Glomerular visceral epithelial cell (primary cell): Measurements from ENCODE around the gene CRB2.

Experiments used
- DNase-seq: peaks from one replicate; pipeline ENCODE4 v3.0.0-alpha.2; 2016; ENCODE audit errors: extremely low spot score

The CRB2 gene

GRCh38 chr9:123347289-123348060 is 8.5 kb upstream of the CRB2 start:
- no peak for DNase-seq

- no peak for DNase-seq
These were observed 7.5 kb upstream of the CRB2 start for GRCh38 chr9:123348317-123348992.

GRCh38 chr9:123349033-123349432 is 7.0 kb upstream of the CRB2 start:
- no peak for DNase-seq

GRCh38 chr9:123349691-123350480 is 6.1 kb upstream of the CRB2 start:
- DNase-seq = peak; percentile 64

- no peak for DNase-seq
These were observed 5.2 kb upstream of the CRB2 start for GRCh38 chr9:123350590-123351310.

- DNase-seq = no peak
These were observed 3.0 kb upstream of the CRB2 start for GRCh38 chr9:123353041-123353440.

- DNase-seq = peak; percentile 70
These were observed 1.9 kb upstream of the CRB2 start for GRCh38 chr9:123353984-123354591.

- no peak for DNase-seq
These were observed 1.0 kb upstream of the CRB2 start for GRCh38 chr9:123354806-123355508.

GRCh38 chr9:123356851-123357742 is 1.1 kb downstream of the CRB2 start:
- DNase-seq = peak; percentile 44

- no peak for DNase-seq
These were observed 1.7 kb downstream of the CRB2 start for GRCh38 chr9:123357743-123358059.

GRCh38 chr9:123358181-123358905 is 2.3 kb downstream of the CRB2 start:
- DNase-seq = no peak

GRCh38 chr9:123359106-123359505 is 3.1 kb downstream of the CRB2 start:
- DNase-seq = no peak

GRCh38 chr9:123359546-123359945 is 3.5 kb downstream of the CRB2 start:
- DNase-seq = no peak

- no peak for DNase-seq
These were observed 4.4 kb downstream of the CRB2 start for GRCh38 chr9:123360161-123361085.

GRCh38 chr9:123361086-123361730 is 5.2 kb downstream of the CRB2 start:
- no peak for DNase-seq

GRCh38 chr9:123361731-123362510 is 5.9 kb downstream of the CRB2 start:
- no peak for DNase-seq

- DNase-seq = no peak
These were observed 6.9 kb downstream of the CRB2 start for GRCh38 chr9:123362856-123363255.
